Astrocyte of the spinal cord (primary cell): Measurements from ENCODE around the gene PADI3.
A peak's percentile ranks its signal among the peaks of the same experiment; 100 is the strongest.

Experiments
- DNase-seq: peaks from one replicate; pipeline ENCODE4 v3.0.0; 2011; ENCODE audit warnings: low read depth, low spot score
- H3K4me3 ChIP-seq: 2 replicates; pipeline ENCODE4 v1.5.1; 2011; ENCODE audit warnings: low read depth, mild to moderate bottlenecking, low read length, moderate library complexity
- in situ Hi-C: cut with HindIII; loops from 2 replicates; pipeline ENCODE4 v1.10.0; 2017; ENCODE audit warnings: low sequenced_read_pairs
- TF ChIP-seq, protein P1 (sequence below): IDR thresholded peaks from 2 replicates; pipeline ENCODE4 v1.5.1; 2012; ENCODE audit warnings: low read depth, mild to moderate bottlenecking, low read length, inconsistent platforms

Gene PADI3

DNA sequence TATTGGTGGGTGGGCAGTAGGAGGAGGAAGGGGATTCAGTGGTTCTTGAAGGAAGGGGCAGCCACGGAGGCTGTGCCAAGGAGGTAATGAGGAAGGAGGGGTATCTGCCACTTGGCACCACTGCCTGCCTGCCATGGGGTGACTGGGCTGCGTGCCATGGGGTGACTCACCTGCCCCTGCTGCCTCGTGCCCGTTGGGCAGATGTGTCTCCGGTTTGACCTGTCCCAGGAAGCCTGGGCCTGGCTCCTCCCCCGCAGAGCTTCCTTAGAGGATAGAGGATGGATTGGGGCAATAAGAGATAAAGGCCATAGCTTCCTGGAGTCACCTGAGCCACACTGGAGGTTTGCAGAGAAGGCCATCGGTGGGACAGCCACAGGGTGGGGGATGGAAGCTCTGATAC lies 1.7 kb downstream of the PADI3 start:
- H3K4me3 ChIP-seq, result no peak overlapping the region
- in situ Hi-C loops, result no loop called here
- TF ChIP-seq, protein P1, sequence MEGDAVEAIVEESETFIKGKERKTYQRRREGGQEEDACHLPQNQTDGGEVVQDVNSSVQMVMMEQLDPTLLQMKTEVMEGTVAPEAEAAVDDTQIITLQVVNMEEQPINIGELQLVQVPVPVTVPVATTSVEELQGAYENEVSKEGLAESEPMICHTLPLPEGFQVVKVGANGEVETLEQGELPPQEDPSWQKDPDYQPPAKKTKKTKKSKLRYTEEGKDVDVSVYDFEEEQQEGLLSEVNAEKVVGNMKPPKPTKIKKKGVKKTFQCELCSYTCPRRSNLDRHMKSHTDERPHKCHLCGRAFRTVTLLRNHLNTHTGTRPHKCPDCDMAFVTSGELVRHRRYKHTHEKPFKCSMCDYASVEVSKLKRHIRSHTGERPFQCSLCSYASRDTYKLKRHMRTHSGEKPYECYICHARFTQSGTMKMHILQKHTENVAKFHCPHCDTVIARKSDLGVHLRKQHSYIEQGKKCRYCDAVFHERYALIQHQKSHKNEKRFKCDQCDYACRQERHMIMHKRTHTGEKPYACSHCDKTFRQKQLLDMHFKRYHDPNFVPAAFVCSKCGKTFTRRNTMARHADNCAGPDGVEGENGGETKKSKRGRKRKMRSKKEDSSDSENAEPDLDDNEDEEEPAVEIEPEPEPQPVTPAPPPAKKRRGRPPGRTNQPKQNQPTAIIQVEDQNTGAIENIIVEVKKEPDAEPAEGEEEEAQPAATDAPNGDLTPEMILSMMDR, result no peak
- DNase-seq, result no peak

DNA sequence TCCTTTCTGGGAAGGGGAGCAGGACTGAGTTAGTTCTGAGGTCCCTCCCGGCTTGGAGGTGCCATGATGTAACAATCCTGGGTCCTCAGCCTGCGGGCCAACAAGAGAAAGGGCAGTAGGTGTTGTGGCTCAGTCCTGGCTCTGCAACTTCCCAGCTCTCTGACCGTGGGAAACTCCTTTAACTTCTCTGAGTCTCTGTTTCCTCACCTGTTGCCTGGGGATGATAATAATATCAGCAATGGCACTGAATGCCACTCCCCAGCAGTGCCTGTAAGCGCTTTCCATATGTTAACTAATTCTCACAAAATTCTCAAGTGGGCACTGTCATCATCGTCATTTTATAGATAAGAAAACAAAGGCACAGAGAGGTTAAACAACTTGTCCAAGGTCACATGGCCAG lies 2.3 kb downstream of the PADI3 start:
- in situ Hi-C loops, result no loop called here
- DNase-seq, result no peak
- TF ChIP-seq, protein P1, result no peak
- no peak overlapping the region for H3K4me3 ChIP-seq

DNA sequence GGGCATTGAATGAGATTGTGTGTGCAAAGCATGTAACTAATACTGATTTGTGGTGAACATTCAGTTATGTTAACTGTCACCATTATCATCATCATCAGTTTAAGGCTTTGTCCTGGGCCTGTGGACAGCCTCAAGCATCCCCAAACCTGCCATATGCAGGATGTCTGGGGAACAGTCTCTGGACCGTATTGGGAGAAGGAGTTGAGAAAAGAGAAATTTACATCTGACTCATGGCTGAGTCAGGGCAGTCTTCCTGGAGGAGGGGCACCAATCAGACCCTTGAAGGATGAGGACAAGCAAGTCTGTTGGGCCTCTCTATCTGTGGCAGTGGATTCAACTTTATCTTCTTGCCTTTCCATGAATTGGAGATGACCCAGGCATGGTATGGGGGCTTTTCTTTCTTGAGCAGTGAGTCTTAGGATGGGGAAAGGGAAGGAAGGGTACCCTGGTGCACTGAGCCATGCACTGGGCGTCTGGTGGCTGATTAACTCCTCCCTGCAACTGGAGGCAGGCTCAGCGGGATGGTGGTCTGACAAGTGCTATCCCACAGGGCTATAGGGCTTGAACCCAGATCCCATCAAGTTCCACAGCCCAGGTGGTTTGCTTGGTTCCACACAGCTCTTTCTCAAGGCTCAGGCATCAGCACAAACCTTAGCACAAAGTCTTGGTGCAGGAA lies 2.9 kb downstream of the PADI3 start:
- in situ Hi-C loops, result no loop called here
- TF ChIP-seq, protein P1, result no peak
- DNase-seq, result peak; percentile 44
- no peak overlapping the region for H3K4me3 ChIP-seq

DNA sequence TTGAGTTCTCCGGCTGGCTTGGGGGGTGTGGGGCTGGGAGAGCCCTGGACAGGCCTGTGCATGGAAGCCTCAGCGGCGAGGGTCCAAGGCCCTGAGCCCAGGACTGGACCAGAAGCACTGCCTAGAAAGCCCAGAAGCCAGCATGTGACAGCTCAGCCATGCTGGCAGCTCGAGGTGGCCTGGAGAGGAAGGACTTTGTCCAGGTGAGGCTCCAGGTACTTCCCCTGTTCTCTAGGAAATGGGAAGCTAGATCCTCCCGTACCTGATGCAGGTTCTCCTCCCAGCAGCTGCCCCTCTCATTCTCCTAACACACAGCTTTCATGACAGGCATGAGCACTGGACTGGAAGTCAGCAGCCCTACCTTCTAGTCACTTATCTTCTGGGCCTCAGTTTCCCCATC lies 6.4 kb downstream of the PADI3 start:
- no peak overlapping the region for H3K4me3 ChIP-seq
- in situ Hi-C loops, result no loop called here
- DNase-seq, result no peak
- TF ChIP-seq, protein P1, result no peak

DNA sequence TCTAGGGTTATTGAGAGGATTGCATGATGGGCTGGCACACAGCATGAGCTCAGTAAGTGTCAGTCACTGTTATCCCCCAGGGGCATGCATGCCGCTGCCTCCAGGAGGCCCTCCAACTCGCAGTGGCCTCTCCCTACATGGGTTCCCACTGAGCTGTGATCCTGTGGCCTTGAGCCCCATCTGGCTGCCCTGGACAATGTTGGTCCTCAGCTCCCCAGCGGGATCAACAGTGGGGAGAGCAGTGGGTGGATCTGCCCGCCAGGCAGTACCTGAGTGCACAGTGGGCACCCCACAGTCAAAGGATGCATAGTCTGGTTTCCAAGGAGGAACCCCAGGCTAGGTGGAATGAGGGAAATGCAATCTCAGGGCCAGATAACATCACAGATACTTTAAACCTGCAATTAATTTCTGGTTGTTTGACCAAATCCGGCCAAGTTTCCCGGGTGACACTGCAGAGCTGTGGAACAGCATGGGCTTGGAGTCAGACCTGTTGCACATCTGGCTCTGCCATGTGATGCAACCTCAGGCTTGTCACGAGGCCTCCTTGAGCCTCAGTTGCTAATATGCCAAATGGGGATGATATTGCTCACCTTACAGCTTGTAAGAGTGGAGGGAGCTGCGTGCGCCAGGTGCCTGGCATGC lies 9.3 kb downstream of the PADI3 start:
- in situ Hi-C loops, result no loop called here
- DNase-seq, result no peak
- TF ChIP-seq, protein P1, result no peak
- no peak overlapping the region for H3K4me3 ChIP-seq

DNA sequence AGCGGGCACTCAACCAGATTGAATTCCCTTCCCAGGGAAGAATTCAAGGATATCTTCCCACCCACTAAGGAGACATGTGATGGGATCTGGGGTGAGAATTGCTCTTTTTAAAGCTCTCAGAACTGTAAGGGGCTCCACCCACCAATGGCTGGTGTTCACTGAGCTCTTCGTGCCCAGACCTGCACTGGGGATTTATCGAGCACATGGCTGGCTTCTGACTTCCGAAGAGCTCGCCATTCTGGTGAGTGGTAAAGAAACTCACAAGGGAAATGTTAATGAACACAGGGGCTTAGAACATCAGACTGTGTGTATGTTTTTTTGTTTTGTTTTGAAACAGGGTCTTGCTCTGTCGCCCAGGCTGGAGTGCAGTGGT lies 9.8 kb downstream of the PADI3 start:
- TF ChIP-seq, protein P1, result no peak
- DNase-seq, result no peak
- no peak overlapping the region for H3K4me3 ChIP-seq
- in situ Hi-C loops, result no loop called here
